Fibroblast of skin of scalp (primary cell): ENCODE results near the gene SLC1A7.
A peak's percentile ranks its signal among the peaks of the same experiment; 100 is the strongest.

ENCODE experiments used
- DNase-seq: peaks from one replicate; pipeline ENCODE4 v3.0.0-alpha.2; 2013

Gene SLC1A7

GRCh38 chr1:53060579-53060978, 81.9 kb downstream of the SLC1A7 start:
- DNase-seq: peak; percentile 91

DNA sequence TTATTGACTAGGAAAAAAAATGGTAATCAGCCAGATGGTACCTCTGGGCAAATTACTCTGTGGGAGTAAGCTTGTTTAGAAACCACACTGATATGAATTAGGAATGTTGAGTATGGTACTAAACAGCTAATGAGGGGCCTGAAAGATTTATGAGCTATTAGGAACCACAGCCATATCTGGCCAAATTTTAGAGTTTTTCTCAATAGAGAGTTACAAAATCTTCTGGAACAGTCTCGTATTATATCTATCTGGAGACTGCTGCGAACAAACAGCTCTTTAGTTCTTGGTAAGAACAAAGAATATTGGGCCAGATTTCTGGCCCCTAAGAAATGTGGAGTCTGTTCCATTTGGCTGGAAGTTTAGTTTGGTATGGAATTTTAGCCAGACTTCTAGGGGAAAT, 85.3 kb downstream of the SLC1A7 start:
- no peak for DNase-seq

DNA sequence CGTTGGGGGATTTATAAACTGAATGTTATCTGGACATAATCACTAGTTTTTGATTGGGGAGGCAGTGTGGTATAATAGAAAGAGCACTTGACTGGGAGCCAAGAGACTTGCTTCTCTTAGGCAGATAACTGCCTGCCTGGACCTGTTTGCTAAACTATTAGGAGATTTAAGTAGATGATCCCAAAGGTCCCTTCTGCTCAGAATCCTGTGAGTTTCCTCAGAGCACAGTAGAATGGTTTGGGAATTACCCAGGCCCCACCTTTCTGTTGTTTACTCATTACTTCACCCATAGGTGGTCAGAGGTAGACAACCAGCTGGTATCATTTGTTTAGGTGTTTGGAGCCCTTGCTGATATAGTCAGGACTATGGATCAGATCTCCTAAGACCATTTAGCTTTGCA, 90.8 kb downstream of the SLC1A7 start:
- DNase-seq: no peak

- no peak for DNase-seq
Measured at GRCh38 chr1:53050310-53050709, 92.1 kb downstream of the SLC1A7 start.

DNA sequence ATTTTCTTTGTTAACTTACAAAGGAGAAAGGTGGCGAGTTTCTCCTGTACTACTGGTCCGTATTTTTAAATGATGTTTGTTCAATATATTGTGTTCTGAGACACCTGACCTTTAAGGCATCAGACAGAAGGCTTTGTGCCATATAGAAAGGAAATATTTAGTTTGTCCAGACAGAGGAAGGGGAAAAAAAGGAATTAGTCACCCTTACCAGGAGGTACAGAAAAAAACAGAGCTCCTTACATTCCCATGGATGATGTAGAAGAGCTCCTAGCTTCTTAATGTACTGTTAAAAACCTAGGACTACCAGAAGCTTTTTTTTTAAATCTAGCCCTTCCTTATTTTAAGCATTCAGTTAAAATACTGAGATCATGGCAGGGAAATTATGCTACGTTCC, 92.9 kb downstream of the SLC1A7 start:
- DNase-seq: no peak

DNA sequence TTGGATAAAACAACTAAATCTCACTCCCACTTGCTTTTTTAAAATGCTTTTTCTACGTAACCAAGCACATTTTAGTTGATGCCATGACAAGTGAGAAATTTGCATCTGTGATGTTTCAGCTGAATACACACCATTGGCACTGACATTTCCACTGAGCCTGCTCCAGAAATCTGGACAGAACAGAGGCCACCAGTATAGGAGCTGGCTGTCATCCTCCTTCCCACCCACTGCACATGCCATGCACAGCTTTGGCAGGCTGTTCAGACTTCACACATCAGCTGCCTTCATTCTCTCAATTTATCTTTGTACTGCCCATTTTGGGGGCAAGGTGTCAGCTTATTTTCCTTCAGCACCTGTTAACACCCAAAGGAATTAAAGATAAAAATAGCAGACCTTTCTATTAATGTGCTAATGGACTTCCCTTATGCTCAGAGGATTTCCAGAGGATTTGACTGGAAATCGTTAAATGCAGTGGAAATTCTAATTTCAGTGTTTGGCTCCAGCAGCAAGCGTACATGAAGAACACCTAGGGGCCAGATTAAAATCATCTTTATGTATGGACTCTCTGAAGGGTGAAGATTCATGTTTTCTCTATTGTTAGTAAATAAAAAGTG, 93.4 kb downstream of the SLC1A7 start:
- no peak for DNase-seq

DNA sequence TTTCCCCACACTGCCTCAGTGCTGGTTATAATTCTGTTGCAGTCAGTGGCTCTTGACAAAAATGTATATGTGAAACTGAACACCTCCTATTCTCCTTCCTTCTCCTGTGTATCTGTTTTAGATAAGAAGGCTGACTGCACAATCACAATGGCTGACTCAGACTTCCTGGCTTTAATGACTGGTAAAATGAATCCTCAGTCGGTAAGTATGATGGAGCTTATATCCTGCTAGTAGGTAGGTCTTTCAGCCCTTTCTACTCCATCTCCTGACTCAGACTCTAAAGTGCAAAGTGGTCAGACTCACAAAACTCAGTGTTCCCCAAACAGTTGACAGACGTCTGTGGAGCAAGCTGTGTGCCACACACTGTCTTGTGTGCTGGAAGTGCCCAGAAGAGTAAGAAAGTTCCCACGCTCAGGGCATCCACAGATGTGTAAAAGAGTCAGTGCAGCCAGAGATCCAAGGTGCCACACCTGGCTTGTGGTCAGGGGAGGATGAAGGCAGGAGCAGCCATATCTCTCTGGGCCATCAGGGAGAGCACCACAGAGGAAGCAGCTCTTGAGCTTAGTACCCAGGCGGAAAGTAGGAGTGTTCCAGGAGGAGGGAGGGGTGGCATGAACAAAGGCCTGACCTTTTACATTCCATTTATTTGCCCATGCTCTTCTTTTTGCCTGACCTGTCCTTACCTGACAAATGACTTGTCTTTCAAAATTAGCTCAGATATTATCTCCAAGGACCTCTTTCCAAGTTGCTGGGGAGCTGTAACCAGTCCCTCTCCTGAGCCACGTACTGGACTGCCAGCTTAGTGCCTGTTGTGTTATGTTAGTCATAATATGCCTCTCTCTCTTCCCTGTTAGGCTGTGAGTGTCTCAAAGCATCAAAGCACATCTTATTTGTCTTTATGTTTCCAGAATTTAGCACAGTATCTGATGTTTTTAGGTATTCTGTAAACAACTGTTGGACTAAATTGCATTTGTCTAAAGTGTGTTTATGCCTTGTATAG, 94.4 kb downstream of the SLC1A7 start:
- DNase-seq: no peak

- peak; percentile 66 for DNase-seq
Measured at GRCh38 chr1:53046930-53047329, 95.5 kb downstream of the SLC1A7 start.

DNA sequence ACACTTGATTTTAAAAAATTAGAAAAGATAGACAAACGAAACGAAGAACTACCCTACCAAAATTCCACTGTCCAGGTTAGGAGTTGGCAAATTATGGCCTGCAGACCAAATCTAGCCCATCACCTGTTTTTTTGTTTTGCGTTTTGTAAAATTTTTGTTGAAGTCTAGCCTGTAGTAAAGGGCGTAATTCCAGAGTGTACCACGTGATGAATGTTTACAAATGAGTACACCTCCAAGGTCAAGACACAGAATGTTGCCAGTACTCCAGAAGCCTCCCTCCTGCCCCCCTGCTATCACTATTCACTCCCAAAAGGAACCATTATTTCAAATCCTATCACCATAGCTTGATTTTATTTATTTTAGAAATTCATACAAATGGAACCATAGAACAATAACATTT, 97.5 kb downstream of the SLC1A7 start:
- no peak for DNase-seq

GRCh38 chr1:53043271-53043670, 99.2 kb downstream of the SLC1A7 start:
- DNase-seq: peak; percentile 78

DNA sequence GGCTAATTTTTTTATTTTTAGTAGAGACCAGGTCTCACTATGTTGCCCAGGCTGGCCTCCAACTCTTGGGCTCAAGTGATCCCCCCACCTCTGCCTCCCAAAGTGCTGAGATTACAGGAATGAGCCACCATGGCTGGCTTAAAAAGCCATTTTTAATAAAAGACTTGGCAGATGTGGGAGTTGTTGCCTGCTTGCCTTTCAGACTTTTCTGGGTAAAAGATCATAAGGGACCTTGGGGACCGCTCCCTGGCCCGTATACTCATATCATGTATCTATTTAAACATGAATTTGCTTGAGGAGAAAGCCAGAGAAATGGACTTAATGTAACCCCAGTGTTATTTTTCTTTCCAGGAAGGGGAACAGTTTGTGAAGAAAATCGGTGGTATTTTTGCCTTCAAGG, 103.9 kb downstream of the SLC1A7 start:
- DNase-seq: no peak
